ENCODE measurements around the gene UBALD1. TPM values are rescaled to one million over a fixed set of nuclear protein-coding genes. Genes with fewer than 3 reads are reported as not detected.

Gene UBALD1
- total and polyA plus RNA-seq, 2 donors (not counting 1 experiment from before 2014, with no cell fraction given), result 2.2 to 3.6 TPM

DNA sequence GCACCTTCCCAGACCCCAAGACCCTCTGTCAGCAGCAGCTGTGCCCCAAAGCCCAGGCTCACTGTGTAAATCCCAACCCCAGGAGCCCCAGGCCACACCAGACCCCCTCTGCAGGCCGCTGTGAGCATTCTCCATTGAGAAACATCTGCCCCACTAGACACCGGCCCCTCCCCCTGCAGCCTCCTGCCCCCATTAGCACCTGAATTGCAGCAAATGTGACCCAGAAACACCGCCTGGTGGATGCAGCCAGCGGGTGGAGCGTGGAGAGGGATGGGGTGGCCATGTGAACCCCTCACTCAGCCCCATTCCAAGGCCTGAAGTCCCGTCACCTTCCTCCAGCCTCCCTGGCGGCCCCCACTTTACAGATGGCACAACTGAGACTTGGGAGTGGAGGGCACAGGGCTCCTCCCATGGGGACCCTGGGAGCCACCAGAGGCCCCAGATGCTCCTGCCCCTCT, 2.2 kb downstream of the UBALD1 start:
- H3K27me3 ChIP-seq (ENCODE audit: control insufficient read depth, insufficient read depth, low read length), result no peaks in the 10 kb centered on the region
- peaks cover 5% of the 10 kb centered on the region for H3K36me3 ChIP-seq (ENCODE audit: control insufficient read depth, insufficient read depth, low read length)
- peaks cover 25% of the 10 kb centered on the region for H3K79me2 ChIP-seq (ENCODE audit: control insufficient read depth, insufficient read depth, low read length)
- H3K9me3 ChIP-seq (ENCODE audit: control insufficient read depth, insufficient read depth, low read depth, low read length), result no peaks in the 10 kb centered on the region
- H3K27ac ChIP-seq (ENCODE audit: insufficient read depth, low read length), result no peak overlapping the region
- H3K4me1 ChIP-seq (ENCODE audit: control insufficient read depth, extremely low read depth, insufficient read depth, low read length), result peaks cover 5% of the 10 kb centered on the region
- H3K4me3 ChIP-seq (replicated peaks in 1 of 4; ENCODE audit: control extremely low read depth in 1 of 4, insufficient read depth in 1 of 4, low read depth in 3 of 4, low read length in 4 of 4), result peak overlapping the region in 1 of 4 experiments; percentile 75
- no peak for DNase-seq (ENCODE audit: low read depth in 2 of 2)
- no peak for TF ChIP-seq EZH2 (IDR thresholded peaks at IDR 0.05; ENCODE audit: low read length, missing control alignments)
- TF ChIP-seq, protein P1, sequence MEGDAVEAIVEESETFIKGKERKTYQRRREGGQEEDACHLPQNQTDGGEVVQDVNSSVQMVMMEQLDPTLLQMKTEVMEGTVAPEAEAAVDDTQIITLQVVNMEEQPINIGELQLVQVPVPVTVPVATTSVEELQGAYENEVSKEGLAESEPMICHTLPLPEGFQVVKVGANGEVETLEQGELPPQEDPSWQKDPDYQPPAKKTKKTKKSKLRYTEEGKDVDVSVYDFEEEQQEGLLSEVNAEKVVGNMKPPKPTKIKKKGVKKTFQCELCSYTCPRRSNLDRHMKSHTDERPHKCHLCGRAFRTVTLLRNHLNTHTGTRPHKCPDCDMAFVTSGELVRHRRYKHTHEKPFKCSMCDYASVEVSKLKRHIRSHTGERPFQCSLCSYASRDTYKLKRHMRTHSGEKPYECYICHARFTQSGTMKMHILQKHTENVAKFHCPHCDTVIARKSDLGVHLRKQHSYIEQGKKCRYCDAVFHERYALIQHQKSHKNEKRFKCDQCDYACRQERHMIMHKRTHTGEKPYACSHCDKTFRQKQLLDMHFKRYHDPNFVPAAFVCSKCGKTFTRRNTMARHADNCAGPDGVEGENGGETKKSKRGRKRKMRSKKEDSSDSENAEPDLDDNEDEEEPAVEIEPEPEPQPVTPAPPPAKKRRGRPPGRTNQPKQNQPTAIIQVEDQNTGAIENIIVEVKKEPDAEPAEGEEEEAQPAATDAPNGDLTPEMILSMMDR (conservative IDR thresholded peaks at IDR 0.05 in 1 of 2, IDR thresholded peaks at IDR 0.05 in 1 of 2; ENCODE audit: low read depth in 1 of 2, low read length in 2 of 2), result peak in 1 of 2 donors; percentile 10
- no peaks in the 10 kb centered on the region for H4K20me1 ChIP-seq (ENCODE audit: control insufficient read depth, extremely low read depth, insufficient read depth, low read length)
- H3K4me2 ChIP-seq (ENCODE audit: extremely low read depth, insufficient read depth, low read length), result peak overlapping the region; percentile 84
- no peak overlapping the region for H3K9ac ChIP-seq (ENCODE audit: insufficient read depth, low read length)
- H2AFZ ChIP-seq (ENCODE audit: low read length), result no peak overlapping the region

DNA sequence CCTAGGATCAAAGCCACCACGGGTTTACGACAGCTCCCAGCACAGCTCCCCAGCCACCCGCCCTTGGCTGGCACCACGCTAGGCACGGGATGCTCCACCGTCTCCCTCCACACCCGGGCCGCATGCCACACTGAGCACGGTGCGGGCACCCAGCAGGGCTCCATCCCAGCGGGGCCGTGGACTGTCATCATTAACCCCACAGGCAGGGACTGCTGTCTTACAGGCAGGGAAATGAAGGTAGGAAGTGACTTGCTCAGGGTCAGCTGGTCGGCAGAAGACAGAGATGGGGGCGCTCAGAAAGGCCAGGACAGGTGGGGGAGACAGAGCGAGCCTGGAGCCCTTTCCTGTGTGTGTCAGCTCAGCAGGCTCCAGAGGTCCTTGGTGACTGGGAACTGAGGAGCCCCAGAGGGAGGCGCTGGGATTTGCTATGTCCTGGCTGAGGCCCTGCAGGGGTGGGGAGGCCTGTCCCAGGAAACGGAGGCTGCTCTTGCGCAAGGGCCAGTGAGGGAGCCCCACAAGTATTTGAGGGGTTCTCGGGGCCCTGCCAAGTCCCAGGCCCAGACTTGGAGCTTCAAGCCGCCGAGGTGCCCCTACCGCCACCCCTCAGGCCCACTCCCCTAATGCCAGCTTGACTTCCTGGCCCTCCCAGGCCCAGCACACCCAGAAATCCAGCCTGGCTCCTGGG, 3.2 kb downstream of the UBALD1 start:
- Histone ChIP-seq H3K27ac (ENCODE audit: insufficient read depth, low read length) (no peak overlapping the region), H3K27me3 (ENCODE audit: control insufficient read depth, insufficient read depth, low read length) (no peaks in the 10 kb centered on the region), H3K9ac (ENCODE audit: insufficient read depth, low read length) (no peak overlapping the region), H3K4me1 (ENCODE audit: control insufficient read depth, extremely low read depth, insufficient read depth, low read length) (peaks cover 5% of the 10 kb centered on the region), H3K79me2 (ENCODE audit: control insufficient read depth, insufficient read depth, low read length) (peaks cover 25% of the 10 kb centered on the region), H3K9me3 (ENCODE audit: control insufficient read depth, insufficient read depth, low read depth, low read length) (no peaks in the 10 kb centered on the region), H3K4me3 (replicated peaks in 1 of 4; ENCODE audit: control extremely low read depth in 1 of 4, insufficient read depth in 1 of 4, low read depth in 3 of 4, low read length in 4 of 4) (no peak overlapping the region), H2AFZ (ENCODE audit: low read length) (no peak overlapping the region), H3K4me2 (ENCODE audit: extremely low read depth, insufficient read depth, low read length) (no peak overlapping the region), H4K20me1 (ENCODE audit: control insufficient read depth, extremely low read depth, insufficient read depth, low read length) (no peaks in the 10 kb centered on the region), H3K36me3 (ENCODE audit: control insufficient read depth, insufficient read depth, low read length) (peaks cover 5% of the 10 kb centered on the region)
- DNase-seq (ENCODE audit: low read depth in 2 of 2), result peak in 1 of 2 donors; percentile 19
- TF ChIP-seq, protein P1 (conservative IDR thresholded peaks at IDR 0.05 in 1 of 2, IDR thresholded peaks at IDR 0.05 in 1 of 2; ENCODE audit: low read depth in 1 of 2, low read length in 2 of 2), result no peak
- TF ChIP-seq EZH2 (IDR thresholded peaks at IDR 0.05; ENCODE audit: low read length, missing control alignments), result no peak

DNA sequence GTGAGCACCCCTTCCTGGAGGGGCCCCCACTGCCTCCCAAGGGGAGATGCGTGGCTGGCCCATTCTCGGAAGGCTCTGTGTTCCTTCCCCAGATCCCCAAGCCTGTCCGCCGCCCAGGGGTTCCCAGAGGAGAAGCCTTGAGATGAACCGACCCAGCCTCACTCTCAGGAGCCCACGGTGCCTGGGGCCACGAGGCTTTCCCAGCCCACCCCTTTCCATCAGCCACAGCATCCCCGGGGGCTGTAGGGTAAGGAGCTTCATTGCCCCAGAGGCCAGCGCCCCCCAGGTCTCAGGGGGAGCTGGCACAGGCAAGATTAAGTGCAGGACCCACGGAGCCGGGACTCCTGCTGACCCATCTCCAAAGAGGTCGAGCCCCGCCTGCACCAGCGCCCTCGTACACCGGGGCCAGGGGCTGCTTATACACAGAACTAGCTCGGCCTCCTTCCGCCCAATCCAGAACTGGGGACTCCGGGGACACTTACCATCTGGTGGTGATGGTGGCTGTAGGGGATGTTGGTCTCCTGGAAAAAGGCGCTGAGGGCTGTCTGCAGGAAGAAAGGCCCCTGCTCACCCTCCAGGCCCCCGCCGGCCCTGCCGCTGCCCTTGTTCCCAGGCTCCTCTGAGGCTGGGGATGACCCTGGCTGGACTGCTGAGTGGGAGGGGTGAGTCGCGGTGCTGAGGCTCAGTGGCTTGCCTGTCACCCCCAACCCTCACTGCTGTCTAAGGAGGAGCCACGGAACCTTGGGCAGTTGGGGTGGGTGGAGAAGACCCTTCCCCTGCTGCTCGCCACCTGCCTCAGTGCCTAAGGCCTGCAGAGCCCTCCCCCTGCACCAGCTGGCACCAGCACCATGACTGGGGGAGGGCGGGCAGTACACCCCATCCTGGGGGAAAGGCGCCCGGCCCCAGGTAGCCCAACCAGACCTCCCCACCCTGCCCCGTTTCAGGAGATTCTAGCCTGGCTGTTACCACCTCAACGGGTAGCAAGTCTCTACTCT, 4.4 kb downstream of the UBALD1 start:
- peaks cover 5% of the 10 kb centered on the region for H3K36me3 ChIP-seq (ENCODE audit: control insufficient read depth, insufficient read depth, low read length)
- no peaks in the 10 kb centered on the region for H3K9me3 ChIP-seq (ENCODE audit: control insufficient read depth, insufficient read depth, low read depth, low read length)
- H3K4me3 ChIP-seq (replicated peaks in 1 of 4; ENCODE audit: control extremely low read depth in 1 of 4, insufficient read depth in 1 of 4, low read depth in 3 of 4, low read length in 4 of 4), result no peak overlapping the region
- peaks cover 5% of the 10 kb centered on the region for H3K4me1 ChIP-seq (ENCODE audit: control insufficient read depth, extremely low read depth, insufficient read depth, low read length)
- H3K27me3 ChIP-seq (ENCODE audit: control insufficient read depth, insufficient read depth, low read length), result no peaks in the 10 kb centered on the region
- H3K9ac ChIP-seq (ENCODE audit: insufficient read depth, low read length), result no peak overlapping the region
- H4K20me1 ChIP-seq (ENCODE audit: control insufficient read depth, extremely low read depth, insufficient read depth, low read length), result no peaks in the 10 kb centered on the region
- peaks cover 25% of the 10 kb centered on the region for H3K79me2 ChIP-seq (ENCODE audit: control insufficient read depth, insufficient read depth, low read length)
- no peak for DNase-seq (ENCODE audit: low read depth in 2 of 2)
- no peak for TF ChIP-seq EZH2 (IDR thresholded peaks at IDR 0.05; ENCODE audit: low read length, missing control alignments)
- TF ChIP-seq, protein P1 (conservative IDR thresholded peaks at IDR 0.05 in 1 of 2, IDR thresholded peaks at IDR 0.05 in 1 of 2; ENCODE audit: low read depth in 1 of 2, low read length in 2 of 2), result no peak
- no peak overlapping the region for H3K27ac ChIP-seq (ENCODE audit: insufficient read depth, low read length)
- no peak overlapping the region for H3K4me2 ChIP-seq (ENCODE audit: extremely low read depth, insufficient read depth, low read length)
- H2AFZ ChIP-seq (ENCODE audit: low read length), result no peak overlapping the region

All from fibroblast of lung (primary cell).